Heart right ventricle (tissue), 16 donors: ENCODE measurements around the gene PPP1R16B. TPM values are rescaled to one million over a fixed set of nuclear protein-coding genes. Genes with fewer than 3 reads are reported as not detected.

Experiments used
- ATAC-seq, 8 donors: fragments of 200-7000 bp; cut with Tn5 transposase; one replicate each; pipeline ENCODE4 v1.9.1; 2020; ENCODE audit warnings: mild to moderate bottlenecking in 8 of 8, moderate library complexity in 8 of 8, moderate number of reproducible peaks in 1 of 8
- DNase-seq, 2 donors: peaks; one replicate each; pipeline ENCODE4 v3.0.0-alpha.2; 2020
- H3K27ac ChIP-seq, 10 donors: fragments of 200-600 bp; sonication (generic) in 2 of 10; one replicate each; pipeline versions ENCODE4 v1.5.0 to v1.8.0; 2020 to 2022; ENCODE audit warnings: mild to moderate bottlenecking in 3 of 10
- H3K27me3 ChIP-seq, 7 donors: fragments of 200-600 bp; one replicate each; pipeline ENCODE4 v1.8.0; 2021 to 2022; ENCODE audit warnings: mild to moderate bottlenecking in 2 of 7
- H3K36me3 ChIP-seq, 9 donors: fragments of 200-600 bp; sonication (generic) in 1 of 9; one replicate each; pipeline versions ENCODE4 v1.5.0 to v1.8.0; 2020 to 2022; ENCODE audit warnings: mild to moderate bottlenecking in 2 of 9
- H3K4me1 ChIP-seq, 9 donors: fragments of 200-600 bp; sonication (generic) in 1 of 9; one replicate each; pipeline versions ENCODE4 v1.5.0 to v1.8.0; 2020 to 2022; ENCODE audit warnings: mild to moderate bottlenecking in 4 of 9
- H3K4me3 ChIP-seq, 10 donors: fragments of 200-600 bp; sonication (generic) in 2 of 10; one replicate each; pipeline versions ENCODE4 v1.5.0 to v1.8.0; 2020 to 2022; ENCODE audit warnings: mild to moderate bottlenecking in 7 of 10, moderate library complexity in 2 of 10
- H3K9me3 ChIP-seq, 11 donors: fragments of 200-600 bp in 10 of 11; sonication (generic) in 2 of 11; one replicate each; pipeline versions ENCODE4 v1.5.0 to v1.8.0; 2013 to 2022; ENCODE audit warnings: mild to moderate bottlenecking in 2 of 11, control low read depth in 1 of 11, moderate library complexity in 1 of 11
- WGBS, 2 donors: extraction: QIAGEN DNeasy Blood & Tissue Kit; methylation state at CpG; one replicate each; pipeline ENCODE4 v1.1.7; 2013; ENCODE audit warnings: inconsistent platforms in 1 of 2; 5-methylcytosine and 5-hydroxymethylcytosine counted together
- intact Hi-C, 10 donors: fragments of 100-400 bp; cut with DNase I; formaldehyde crosslinking; loops; one replicate each; pipeline versions ENCODE4 v1.11.1 to v1.14.2; 2022
- polyA plus RNA-seq, 2 donors: library from polyadenylated mRNA; stranded (reverse); fragments of 200-250 nt; gene quantifications; one replicate each; pipeline ENCODE4 v1.2.3, GENCODE V29; 2013
- total RNA-seq, 10 donors: library from RNA; stranded (reverse); fragmentation: NEBNext Ultra II Directional in 3 of 10; extraction: Animal tissue kit (Norgen Biotek cat#: 25700) in 3 of 10; gene quantifications; one replicate each; pipeline versions ENCODE4 v1.2.1 to v1.2.4, GENCODE V29; 2021 to 2023
- TF ChIP-seq, protein P1 (sequence below), 9 donors: fragments of 200-600 bp; sonication (generic) in 2 of 9; IDR thresholded peaks; one replicate each; pipeline versions ENCODE4 v1.5.0 to v1.8.0; 2021 to 2022; ENCODE audit warnings: antibody characterized with exemption in 9 of 9, mild to moderate bottlenecking in 5 of 9, moderate library complexity in 1 of 9
- donor health status: Arrhythmogenic right ventricular cardiomyopathy.
- donor health status: ischemic (EF 13 %, LVEDD 7.1; RV severe dilation, severe dysfunction).
- donor health status: healthy with polysubstance abuse.
- donor health status: DM: no; HTN: yes; CAD: no.
- donor health status: DM: no; HTN: no; CAD: no.
- donor health status: ischemic (EF 25% LVEDD 6.9; RV normal size, moderate dysfunction).
- donor health status: ischemic (EF 25% LVEDD 5.7; RV mildly dilated, moderate dysfunction).
- donor health status: healthy.
- donor health status: DM: yes; HTN: yes; CAD: no.
- donor health status: Ischemic cardiomyopathy.
- donor health status: ischemic (EF 35%, LVEDD 5.7; RV mildly dilated, moderate dysfunction).
- donor health status: nonischemic (EF 11% LVEDD 7.7; RV severe dilation, severe dysfunction).
- donor health status: DM: yes; HTN: yes; CAD: no.
- donor health status: PGD.
- donor health status: ischemic (EF 29% LVEDD 5.4; RV normal size, mild dysfunction).
- donor health status: nonischemic (EF 23%, LVEDD 6.1; RV moderate dilation, normal function).

The PPP1R16B gene
- total and polyA plus RNA-seq, 12 donors = 2.5 to 13.8 (median 5.8) TPM

DNA sequence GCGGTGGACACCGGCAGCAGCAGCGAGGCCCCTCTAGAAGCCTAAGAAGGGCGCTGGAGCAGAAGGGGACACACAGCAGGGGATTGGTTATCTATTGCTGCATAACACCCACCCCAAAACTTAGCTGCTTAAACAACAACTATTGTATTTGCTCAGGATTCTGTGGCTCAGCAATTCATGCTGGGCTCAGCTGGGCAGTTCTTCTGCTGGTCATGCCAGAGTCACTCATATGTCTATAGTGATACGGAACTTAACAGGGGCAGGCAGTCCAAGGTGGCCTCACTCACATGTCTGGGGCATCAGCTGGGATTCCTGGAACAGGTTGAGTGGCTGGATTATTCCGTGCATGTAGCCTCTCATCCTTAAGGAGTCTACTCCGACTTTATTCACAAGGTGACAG, 17.6 kb upstream of the PPP1R16B start:
- H3K4me1 ChIP-seq = no peaks in the 10 kb centered on the region
- DNase-seq (no peak), ATAC-seq (no peak)
- peaks cover 0 to 7% (median 0%) of the 10 kb centered on the region in 7 donors for H3K27me3 ChIP-seq
- TF ChIP-seq, protein P1, sequence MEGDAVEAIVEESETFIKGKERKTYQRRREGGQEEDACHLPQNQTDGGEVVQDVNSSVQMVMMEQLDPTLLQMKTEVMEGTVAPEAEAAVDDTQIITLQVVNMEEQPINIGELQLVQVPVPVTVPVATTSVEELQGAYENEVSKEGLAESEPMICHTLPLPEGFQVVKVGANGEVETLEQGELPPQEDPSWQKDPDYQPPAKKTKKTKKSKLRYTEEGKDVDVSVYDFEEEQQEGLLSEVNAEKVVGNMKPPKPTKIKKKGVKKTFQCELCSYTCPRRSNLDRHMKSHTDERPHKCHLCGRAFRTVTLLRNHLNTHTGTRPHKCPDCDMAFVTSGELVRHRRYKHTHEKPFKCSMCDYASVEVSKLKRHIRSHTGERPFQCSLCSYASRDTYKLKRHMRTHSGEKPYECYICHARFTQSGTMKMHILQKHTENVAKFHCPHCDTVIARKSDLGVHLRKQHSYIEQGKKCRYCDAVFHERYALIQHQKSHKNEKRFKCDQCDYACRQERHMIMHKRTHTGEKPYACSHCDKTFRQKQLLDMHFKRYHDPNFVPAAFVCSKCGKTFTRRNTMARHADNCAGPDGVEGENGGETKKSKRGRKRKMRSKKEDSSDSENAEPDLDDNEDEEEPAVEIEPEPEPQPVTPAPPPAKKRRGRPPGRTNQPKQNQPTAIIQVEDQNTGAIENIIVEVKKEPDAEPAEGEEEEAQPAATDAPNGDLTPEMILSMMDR (IDR thresholded peaks at IDR 0.05) = no peak
- H3K27ac ChIP-seq = no peak overlapping the region
- H3K9me3 ChIP-seq = peaks cover 0 to 8% (median 0%) of the 10 kb centered on the region in 11 donors
- no peak overlapping the region for H3K4me3 ChIP-seq
- intact Hi-C loops = no loop called here
- H3K36me3 ChIP-seq = no peaks in the 10 kb centered on the region
- WGBS, 2 donors = 88 to 96% methylated on average over 7 of the region's 7 CpGs

DNA sequence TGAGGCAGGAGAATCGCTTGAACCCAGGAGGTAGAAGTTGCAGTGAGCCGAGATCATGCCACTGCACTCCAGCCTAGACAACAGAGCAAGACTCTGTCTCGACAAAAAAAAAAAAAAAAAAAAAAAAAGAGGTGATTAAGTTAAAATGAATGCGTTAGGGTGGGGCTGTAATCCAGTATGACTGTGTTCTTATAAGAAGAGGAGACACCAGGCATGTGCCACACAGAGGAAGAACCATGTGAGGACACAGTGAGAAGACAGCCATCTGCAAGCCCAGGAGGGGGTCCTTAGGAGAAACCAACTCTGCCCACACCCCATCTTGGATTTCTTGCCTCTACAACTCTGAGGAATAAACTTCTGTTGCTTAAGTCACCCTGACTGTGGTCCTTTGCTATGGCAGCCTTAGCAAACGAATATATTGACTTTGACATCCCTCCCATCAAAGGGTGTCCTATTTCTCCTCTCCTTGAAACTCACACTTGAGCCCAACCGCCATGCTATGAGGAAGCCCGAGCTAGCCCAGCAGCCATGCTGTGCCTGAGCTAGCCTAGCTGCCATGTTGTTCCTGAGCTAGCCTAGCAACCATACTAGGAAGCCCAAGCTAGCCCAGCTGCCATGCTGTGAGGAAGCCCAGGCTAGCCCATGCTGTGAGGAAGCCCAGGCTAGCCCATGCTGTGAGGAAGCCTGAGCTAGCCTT, 15.8 kb upstream of the PPP1R16B start:
- Histone ChIP-seq H3K36me3 (no peaks in the 10 kb centered on the region), H3K4me3 (no peak overlapping the region), H3K4me1 (no peaks in the 10 kb centered on the region), H3K9me3 (peaks cover 0 to 8% (median 0%) of the 10 kb centered on the region in 11 donors), H3K27me3 (peaks cover 0 to 7% (median 0%) of the 10 kb centered on the region in 7 donors), H3K27ac (no peak overlapping the region)
- DNase-seq (no peak), ATAC-seq (peak in 1 of 8 donors; percentile 26)
- intact Hi-C loops = loop anchor here in 1 of 10 donors (5.0 kb wide), 1 partner anchor 142 kb away; no protein-coding TSS in a partner anchor
- TF ChIP-seq, protein P1 (IDR thresholded peaks at IDR 0.05) = no peak
- 80 to 86% methylated on average over 7 of the region's 7 CpGs for WGBS, 2 donors

- Histone ChIP-seq H3K27ac (no peak overlapping the region), H3K27me3 (peaks cover 0 to 7% (median 0%) of the 10 kb centered on the region in 7 donors), H3K4me3 (no peak overlapping the region), H3K36me3 (no peaks in the 10 kb centered on the region), H3K9me3 (peaks cover 0 to 8% (median 0%) of the 10 kb centered on the region in 11 donors), H3K4me1 (no peaks in the 10 kb centered on the region)
- no peak for DNase-seq
- intact Hi-C loops = loop anchor here in 1 of 10 donors (5.0 kb wide), 1 partner anchor 143 kb away; no protein-coding TSS in a partner anchor
- peak in 2 of 8 donors; percentile 50 to 51 for ATAC-seq
- WGBS, 2 donors = 42 to 49% methylated on average over 16 of the region's 16 CpGs
- TF ChIP-seq, protein P1 (IDR thresholded peaks at IDR 0.05) = peak; percentile 30 to 75 (median 61)
Measured at GRCh38 chr20:38790200-38791053, 15.1 kb upstream of the PPP1R16B start.

DNA sequence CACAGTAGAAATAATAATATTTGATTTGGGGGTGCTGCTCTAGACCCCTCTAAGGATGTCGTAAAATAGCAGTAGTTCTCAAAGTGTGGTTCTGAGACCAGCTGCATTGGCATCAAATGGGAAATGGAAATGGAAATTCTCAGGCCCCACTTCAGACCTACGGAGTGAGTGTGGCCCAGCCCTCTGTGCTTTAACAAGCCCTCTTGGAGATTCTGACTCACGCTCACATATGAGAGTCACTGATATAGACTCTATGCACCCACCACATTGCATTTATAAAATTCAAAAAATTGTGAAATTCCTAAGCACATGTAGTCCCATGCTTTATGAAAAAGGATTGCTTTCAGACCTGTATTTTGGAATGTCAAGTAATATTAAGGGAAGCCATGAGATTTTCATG, 14.2 kb upstream of the PPP1R16B start:
- Histone ChIP-seq H3K36me3 (no peaks in the 10 kb centered on the region), H3K27ac (no peak overlapping the region), H3K27me3 (peaks cover 0 to 7% (median 0%) of the 10 kb centered on the region in 7 donors), H3K9me3 (peaks cover 0 to 8% (median 0%) of the 10 kb centered on the region in 11 donors), H3K4me1 (no peaks in the 10 kb centered on the region), H3K4me3 (no peak overlapping the region)
- intact Hi-C loops = loop anchor here in 1 of 10 donors (5.0 kb wide), 1 partner anchor 144 kb away; no protein-coding TSS in a partner anchor
- DNase-seq (no peak), ATAC-seq (no peak)
- TF ChIP-seq, protein P1 (IDR thresholded peaks at IDR 0.05) = no peak
- WGBS, 2 donors = 82 to 94% methylated on average over 3 of the region's 3 CpGs
